ENCODE data around the gene NECAB3.
"Not testable (repeated sequence)": the region's sequence is repeated elsewhere in the genome, so short reads cannot be mapped to it uniquely, and the experiment has no call there.

Gene NECAB3

DNA sequence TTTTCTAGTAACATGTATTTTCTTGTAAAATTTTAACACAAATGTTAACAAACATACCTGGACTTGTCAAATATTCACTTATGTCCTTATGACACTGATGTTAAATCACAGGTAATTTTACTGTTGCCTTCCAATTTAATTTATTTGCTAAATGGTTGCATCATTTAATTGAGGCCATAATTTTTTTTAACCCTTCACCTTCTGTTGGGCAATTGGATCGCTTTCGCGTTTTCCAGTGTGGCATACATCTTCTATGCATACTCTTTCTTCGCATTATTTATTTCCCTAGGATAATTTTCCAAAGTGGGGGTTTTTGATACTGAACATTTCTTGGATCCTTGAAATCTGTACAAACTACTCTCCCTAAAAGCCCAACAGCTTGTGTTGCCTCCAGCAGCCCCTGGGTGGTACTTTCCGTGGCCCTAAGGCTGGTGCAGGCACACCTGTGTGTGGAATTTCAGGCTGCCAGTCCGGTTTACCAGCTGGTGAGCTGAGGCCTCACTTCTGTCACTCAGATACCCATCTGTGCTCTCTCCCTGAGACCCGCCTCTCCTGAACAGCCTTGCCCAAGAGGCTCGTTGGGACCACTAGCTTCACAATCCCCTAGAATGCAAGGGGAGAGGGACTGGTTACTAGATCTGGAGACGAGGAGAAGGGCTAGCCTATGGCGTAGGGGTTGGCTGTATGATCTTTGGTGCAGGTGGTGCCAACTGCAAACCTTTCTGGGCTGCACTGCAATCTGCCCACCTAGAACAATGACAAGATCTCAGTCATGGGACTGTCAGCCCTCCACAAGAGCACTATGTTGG, 23.3 kb downstream of the NECAB3 start:
- DNase-seq (ENCODE audit: low read depth in 2 of 2): no peak

DNA sequence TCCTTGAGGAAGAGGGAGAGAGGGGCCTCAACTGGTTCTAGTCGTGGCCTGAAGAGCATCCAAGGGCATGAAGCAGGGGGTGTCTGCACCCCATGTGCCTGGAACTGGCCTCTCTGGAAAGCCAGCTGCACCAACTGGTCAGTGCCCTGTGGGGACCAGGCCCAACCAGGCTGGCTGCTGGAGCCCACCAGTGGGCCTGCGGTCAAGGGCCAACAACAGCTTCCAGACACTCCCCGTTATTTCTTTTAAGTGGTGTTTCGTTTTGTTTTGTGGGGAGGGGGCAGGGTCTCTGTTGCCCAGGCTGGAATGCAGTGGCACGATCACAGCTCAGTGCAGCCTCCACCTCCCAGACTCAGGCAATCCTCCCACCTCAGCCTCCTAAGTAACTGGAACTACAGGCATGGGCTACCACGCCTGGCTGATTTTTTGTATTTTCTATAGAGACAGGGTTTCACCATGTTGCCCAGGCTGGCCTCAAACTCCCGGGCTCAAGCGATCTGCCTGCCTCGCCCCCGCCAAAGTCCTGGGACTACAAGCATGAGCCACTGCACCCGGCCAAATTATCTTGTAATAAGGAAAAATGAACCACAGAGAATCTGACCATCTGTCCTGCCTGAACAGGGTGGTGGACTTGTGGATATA, 24.0 kb downstream of the NECAB3 start:
- no peak for DNase-seq (ENCODE audit: low read depth in 2 of 2)

DNA sequence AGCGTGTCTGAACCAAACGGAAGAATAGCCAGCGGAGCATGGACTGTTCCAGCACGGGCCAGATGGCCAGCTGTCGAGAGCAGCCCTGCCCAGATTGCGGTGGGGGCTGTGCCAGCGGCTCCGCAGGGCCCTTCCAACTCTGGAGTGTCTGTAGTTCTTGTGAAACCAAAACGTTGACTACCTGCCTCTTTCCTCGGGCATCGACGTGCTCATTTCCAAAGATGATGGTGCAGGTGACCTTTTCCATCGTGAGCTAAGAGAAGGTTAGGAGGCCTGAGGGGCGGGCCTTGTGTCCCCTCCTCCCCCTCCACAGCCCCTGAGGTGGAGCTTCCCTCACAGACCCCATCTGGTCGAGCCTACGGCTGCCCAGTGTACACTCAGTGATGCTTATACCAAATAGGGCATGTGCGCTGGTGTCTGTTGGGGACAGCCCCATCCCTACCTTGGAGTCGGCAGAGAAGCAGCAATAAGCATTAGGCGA, 25.0 kb downstream of the NECAB3 start:
- DNase-seq (ENCODE audit: low read depth in 2 of 2): no peak

DNA sequence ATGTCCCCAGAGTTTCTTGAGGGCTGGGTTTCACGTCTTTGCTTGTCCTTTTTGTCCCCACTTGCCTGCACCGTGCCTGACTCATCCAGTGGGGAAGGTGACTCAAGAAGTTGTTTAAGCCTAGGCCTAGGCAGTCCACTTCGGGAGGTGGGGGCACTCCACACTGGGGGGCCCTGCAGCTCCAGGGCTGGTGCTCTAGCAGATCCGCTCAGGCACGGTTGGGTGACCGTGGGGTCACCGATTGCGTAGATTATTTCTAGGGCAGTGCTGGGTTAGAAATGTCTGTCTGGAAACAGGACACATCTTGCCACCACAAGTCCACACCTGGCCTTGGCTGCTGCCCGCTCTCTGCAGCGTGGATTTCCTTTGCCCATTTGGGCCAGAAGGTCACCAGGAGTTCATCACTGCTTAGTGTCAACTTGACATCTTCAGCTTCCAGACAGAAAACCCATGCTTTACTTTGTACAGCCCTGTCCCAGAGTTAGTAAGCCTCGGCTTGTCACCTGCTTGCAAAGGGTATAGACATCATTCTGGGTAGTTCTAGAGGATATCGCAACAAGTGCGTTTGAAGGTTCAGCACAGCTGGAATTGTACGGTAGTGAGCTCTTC, 25.7 kb downstream of the NECAB3 start:
- DNase-seq (ENCODE audit: low read depth in 2 of 2): no peak

DNA sequence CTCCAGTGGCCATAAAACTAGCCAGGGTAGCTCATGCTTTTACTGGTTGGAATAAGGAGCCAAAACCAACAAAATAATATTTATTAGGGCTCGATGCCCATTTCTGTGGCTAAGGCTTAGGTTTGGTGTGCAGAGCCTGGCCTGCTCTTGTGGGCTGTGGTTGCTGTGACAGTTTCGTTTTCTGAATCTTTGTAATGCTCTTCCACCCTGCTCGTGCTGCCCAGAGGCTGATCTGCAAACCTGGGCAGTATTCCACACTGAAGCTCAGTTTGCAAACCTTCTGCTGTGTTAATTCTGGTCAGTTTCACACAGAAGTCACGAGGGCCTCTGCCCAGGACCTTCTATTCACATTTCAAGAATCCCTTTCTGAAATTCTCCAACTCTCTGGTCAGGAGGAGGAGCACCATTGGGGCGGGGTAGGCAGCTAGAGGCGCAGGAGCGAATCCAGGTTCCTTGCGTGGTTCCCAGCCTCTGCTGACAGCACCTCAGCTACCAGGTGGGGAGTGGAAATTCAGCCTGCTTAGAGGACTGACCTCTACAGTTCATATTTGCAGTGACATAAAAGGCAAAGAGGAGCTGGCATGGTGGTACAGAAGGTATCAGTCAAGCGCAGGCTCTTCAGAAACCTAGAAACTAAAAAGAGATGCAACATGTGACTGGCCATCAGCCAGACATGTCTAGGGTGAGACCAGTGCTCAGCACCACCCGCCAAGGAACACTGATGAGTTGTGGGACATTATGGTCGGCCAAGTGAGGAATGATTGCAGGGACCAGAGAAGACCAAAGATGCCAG, 26.4 kb downstream of the NECAB3 start:
- DNase-seq (ENCODE audit: low read depth in 2 of 2): no peak

- not testable (repeated sequence) for DNase-seq (ENCODE audit: low read depth in 2 of 2)
Observed at GRCh38 chr20:33646959-33647602, 27.1 kb downstream of the NECAB3 start.

DNA sequence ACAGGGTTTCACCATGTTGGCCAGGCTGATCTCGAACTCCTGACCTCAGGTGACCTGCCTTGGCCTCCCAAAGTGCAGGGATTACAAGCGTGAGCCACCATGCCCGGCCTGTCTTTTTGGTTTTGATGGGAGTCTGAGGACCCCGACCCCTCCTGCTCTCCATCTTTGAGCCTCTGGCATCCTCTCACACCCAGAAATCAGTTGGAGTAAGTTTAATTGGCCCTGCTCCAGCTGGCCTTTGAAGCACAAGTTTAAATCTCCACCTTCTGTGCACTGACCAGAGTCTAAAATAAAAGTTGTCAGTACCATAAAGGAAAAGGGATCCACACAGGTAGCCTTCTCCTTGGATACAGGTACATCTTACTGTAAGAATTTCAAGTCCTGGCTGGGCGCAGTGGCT, 28.0 kb downstream of the NECAB3 start:
- DNase-seq (ENCODE audit: low read depth in 2 of 2): no peak

DNA sequence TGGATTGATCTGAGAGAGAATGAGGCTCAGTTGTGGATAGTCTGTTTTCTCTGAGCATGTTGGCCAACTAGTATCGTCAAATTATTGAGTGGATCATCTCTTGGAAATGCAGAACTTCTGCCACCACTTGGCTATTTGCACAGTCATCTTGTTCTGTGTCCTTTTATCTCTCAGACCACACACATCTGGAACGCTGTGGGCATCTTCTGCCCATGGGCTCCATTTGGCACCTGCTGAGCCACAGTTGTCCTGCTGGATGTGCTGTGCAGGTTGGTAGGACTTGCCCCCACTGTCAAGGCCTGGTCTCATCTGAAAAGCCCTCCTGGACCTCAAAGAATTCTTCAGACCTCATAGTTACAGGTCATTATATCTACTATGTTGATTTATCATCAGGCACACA, 28.8 kb downstream of the NECAB3 start:
- DNase-seq (ENCODE audit: low read depth in 2 of 2): no peak

GRCh38 chr20:33645072-33645358, 29.2 kb downstream of the NECAB3 start:
- DNase-seq (ENCODE audit: low read depth in 2 of 2): no peak

DNA sequence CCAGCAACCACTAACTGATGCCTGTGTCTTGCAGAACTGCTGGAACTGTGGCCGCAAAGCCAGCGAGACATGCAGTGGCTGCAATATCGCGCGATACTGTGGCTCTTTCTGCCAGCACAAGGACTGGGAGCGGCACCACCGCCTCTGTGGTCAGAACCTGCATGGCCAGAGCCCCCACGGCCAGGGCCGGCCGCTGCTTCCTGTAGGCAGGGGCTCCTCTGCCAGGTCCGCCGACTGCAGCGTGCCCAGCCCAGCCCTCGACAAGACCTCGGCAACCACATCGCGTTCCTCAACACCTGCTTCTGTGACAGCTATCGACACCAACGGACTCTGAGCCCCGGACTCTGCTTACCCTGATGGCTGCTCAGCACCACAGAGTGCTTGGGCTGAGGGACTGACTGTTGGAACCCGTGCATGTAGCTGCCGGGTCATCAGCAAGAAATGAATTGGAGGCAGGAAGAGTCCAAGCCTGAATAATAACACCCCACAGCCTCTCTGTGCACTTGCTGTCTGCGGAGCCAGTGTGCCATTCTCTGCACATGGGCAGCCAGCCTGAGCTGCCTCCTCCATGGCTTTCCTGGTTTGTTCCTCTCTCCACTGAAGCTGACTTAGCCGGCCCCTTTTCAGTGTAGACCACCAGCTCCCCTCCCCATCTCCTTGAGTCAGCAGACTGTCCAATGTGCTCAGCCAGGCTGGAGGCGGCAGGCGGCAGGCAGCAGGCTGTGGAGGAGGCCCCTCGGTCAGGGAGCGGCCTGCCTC, 29.7 kb downstream of the NECAB3 start:
- no peak for DNase-seq (ENCODE audit: low read depth in 2 of 2)

- no peak for DNase-seq (ENCODE audit: low read depth in 2 of 2)
Observed at GRCh38 chr20:33640287-33640686, 33.9 kb downstream of the NECAB3 start.

GRCh38 chr20:33636776-33637175, 37.5 kb downstream of the NECAB3 start:
- no peak for DNase-seq (ENCODE audit: low read depth in 2 of 2)

DNA sequence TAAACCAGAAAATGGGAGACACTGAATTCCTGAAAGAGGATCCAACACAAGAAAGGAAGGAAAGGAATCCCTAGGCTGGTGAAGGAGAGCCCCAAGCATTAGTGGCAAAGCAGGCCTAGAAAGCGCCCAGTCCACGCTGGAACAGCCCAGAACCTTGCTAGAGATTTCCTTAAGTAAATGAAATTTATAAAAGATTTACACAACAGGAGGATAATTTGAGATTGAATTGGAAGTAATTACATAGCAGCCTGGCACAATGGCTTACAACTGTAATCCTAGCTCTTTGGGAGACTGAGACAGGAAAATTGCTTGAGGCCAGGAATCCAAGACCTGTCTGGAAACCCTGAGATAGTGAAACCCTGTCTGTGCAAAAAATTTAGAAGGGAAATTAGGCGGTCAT, 38.9 kb downstream of the NECAB3 start:
- DNase-seq (ENCODE audit: low read depth in 2 of 2): no peak

DNA sequence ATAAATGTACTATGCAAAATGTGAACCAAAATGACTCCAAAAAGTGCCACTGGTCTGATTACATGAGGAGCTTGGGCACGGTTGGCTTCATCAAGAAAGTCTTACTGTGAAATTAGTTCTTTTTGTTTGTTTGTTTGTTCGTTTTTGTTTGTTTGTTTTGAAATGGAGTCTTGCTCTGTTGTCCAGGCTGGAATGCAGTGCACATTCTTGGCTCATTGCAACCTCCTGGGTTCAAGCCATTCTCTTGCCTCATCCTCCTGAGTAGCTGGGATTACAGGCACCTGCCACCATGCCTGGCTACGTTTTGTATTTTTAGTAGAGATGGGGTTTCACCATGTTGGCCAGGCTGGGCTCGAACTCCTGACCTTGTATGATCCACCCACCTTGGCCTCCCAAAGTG, 42.3 kb downstream of the NECAB3 start:
- DNase-seq (ENCODE audit: low read depth in 2 of 2): not testable (repeated sequence)

DNA sequence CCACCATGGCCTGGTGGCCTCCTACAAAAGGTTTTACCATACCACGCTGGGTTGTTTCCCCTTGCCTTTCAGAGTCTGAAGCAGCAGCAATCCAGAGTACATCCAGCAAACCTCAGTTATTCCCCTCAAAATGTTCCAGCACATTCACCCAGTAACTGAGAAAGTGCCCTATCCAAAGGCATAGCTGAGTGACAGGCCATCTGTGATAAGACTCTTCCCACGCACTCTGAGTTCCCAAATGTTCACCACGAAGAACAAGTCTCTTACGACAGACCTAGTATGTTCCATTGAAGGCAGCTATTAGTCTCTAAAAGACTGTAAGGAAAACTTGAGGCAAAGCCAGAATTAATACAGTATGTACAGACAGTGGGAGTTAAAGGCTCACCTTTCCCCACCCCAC, 43.7 kb downstream of the NECAB3 start:
- DNase-seq (ENCODE audit: low read depth in 2 of 2): no peak

- DNase-seq (ENCODE audit: low read depth in 2 of 2): no peak
Observed at GRCh38 chr20:33629979-33630378, 44.2 kb downstream of the NECAB3 start.

DNA sequence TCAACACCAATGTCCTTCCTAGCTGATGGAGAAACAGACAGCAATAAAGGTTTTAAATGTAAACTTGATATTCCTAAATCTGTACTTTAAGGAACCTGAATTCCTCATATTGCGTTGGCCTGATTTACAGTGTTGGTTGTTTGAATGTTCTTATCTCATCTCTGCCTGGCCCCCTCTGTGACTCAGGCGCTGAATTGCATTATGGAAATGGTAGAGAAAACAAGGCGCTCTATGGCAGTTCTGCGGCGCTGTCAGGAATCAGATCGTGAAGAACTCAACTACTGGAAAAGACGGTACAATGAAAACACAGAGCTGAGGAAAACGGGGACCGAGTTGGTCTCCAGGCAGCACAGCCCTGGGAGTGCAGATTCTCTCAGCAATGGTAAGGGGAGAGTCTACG, 44.7 kb downstream of the NECAB3 start:
- no peak for DNase-seq (ENCODE audit: low read depth in 2 of 2)

DNA sequence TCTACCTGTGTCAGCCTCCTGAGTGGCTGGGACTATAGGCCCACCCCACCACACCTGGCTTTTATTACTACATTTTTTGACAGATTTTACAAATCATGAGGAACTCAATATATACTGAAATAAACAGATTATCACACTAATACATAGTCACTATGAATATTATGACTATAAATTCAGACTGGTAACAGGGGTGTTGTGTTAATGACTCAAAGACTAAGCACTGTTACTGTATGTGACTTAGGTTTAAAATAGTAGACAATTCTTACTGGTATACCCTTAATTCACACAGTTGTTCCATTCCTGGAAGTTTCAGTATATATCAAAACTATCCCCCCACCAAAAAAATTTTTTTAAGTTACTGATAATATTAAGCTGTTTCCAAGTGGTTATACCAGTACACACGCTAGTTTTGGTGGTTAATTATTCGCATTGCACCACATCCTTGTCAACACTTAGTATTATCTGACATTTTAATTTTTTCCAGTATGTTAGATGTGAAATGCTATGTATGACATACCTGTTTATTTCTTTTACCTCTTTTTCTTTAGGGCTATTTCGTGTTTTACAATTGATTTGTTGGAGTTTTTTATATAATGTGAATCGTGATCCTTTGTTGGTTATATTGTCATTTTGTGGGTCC, 46.5 kb downstream of the NECAB3 start:
- DNase-seq (ENCODE audit: low read depth in 2 of 2): no peak

- no peak for DNase-seq (ENCODE audit: low read depth in 2 of 2)
Observed at GRCh38 chr20:33626190-33626589, 48.0 kb downstream of the NECAB3 start.

DNA sequence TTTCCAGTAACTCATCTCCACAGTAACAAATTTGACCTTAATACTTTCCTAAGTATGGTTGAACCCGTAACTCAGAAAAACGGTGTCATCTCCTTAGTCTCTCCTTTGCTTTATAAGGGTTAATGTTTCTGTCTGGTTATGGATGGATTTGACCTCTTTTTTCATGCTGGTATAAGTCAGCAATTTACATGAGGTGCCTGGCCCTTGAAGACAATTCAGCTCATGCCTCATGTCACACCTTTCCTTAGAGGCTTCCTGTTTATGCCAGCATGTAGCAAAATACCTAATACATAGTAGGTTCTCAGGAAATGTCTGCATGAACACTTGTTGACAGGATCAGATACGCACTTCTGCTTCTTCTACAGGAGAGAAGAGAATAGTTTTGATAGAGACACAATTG, 49.8 kb downstream of the NECAB3 start:
- no peak for DNase-seq (ENCODE audit: low read depth in 2 of 2)
